HL-60/S4 (cell line): ENCODE results near the gene FIS1.

Experiments
- in situ Hi-C: fragments of 300-500 bp; cut with MboI; formaldehyde crosslinking; loops from 2 replicates; pipeline ENCODE4 v1.14.3; 2022; ENCODE audit warnings: low sequenced_read_pairs

FIS1 gene

DNA sequence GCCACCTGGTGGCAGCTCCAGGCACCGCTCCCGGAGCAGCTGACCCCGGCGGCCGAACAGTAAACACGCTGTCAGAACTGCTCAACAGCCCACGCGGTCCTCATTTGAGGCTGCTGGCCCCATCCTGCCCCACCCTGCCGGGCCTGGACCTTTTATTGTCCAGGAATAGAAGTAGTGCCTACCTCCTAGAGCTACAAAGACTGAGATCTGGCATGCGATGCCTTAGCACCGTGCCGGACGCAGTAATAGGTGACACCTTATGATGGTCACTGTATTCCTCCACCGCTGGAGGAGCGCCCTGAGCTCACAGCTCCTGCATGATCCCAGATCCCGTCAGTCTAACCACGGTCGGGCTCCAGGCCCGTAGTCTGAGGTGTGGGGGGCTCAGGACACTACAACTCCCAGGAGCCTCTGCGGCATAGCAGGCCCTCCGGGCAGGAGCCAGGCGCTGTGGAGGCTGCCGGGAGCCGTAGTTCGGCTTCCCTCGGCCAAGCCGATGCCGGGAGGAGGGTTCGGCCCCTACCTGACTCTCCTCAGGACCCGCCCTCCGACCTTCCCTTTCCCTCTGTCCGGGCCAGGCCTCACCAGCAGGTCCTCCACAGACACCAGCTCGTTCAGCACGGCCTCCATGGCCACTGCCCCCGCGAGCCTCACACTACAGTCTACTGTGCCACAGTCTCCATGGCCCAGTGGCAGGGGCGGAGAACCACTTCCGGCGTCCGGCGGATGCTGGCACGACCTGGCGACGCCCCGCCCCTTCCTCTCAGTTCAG lies at the start of gene FIS1:
Gene FIS1, minus strand, starts transcription at position 707 of the 772 bp plus-strand sequence. Its CDS starts 77 bp downstream, at position 630.
- in situ Hi-C loops = no loop called here

DNA sequence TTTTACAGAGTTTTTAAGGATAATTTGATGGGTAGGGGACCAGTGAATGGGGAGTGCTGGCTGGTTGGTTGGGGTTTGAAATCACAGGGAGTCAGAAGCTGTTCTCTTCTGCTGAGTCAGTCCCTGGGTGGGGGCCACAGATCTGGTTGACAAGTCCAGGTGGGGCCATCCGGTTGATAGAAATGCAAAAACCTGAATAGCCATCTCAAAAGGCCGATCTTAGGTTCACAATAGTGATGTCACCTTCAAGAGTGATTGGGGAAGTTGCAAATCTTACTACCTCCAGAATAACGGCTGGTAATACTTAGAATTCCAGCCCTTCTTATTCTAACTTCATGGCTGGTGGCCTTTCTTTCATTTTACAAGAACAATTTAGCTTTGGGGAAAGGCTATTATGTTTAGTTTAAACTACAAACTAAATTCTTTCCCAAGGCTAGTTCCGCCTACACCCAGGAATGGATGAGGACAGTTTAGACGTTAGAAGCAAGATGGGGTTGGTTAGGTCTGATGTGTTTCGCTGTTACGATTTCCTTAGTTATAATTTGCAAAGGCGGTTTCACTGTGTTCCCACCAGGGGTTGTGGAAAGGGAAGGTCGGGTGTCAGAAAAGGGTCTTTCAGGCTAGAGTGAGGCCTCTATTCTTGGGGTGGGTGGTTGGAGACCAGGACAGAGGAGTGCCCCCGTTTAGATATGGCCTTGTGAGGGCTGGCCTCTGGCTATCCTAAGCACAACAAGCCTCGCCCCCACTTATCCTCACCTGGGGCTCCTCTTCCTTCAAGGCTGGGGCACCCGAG lies 49.4 kb upstream of the FIS1 start:
- in situ Hi-C loops = loop anchor here (10.0 kb wide), 1 partner anchor 399 kb away; the partner anchor contains the start of gene ACHE

DNA sequence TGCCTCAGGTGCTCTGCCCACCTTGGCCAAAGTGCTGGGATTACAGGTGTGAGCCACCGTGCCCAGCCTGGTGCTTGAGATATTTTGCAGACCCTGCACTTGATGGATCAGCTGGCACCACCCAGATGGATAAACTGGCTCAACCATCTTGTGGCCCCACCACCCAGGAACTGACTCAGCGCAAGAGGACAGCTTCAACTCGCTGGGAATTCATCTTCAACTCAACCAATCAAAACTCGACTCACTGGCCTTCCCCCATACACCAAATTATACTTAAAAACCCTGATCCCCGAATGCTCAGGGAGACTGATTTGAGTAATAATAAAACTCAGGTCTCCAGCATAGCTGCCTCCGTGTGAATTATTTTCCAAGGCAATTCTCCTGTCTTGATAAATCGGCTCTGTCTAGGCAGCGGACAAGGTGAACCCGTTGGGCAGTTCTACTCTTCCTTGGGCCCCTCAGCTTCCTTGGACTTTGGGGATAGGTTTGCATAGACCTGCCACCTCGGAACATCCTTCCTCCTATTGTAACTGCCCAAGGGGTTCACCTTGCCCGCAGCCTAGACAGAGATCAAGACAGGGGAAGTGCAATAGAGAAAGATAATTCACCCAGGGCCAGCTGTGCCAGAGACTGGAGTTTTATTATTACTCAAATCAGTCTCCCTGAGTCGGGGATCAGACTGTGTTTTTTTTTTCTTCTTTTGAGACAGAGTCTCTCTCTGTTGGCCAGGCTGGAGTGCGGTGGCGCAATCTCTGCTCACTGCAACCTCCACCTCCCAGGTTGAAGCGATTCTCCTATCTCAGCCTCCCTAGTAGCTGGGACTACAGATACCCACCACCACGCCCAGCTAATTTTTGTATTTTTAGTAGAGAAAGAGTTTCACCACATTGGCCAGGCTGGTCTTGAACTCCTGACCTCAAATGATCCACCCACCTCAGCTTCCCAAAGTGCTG lies 48.5 kb upstream of the FIS1 start:
- in situ Hi-C loops = loop anchor here (10.0 kb wide), 1 partner anchor 399 kb away; the partner anchor contains the start of gene ACHE

DNA sequence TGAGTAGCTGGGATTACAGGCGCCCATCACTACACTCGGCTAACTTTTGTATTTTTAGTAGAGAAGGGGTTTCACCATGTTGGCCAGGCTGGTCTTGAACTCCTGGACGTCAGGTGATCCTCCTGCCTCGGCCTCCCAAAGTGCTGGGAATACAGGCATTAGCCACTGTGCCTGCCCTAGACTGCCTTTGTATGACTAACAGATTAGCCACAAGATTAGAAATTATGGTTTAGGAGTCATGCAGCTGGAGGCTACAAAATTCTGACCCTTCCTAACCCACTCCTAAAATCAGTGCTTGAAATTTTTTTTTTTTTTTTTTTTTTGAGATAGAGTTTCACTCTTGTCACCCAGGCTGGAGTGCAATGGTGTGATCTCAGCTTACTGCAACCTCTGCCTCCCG lies 47.7 kb upstream of the FIS1 start:
- in situ Hi-C loops = loop anchor here (10.0 kb wide), 1 partner anchor 398 kb away; the partner anchor contains the start of gene ACHE

DNA sequence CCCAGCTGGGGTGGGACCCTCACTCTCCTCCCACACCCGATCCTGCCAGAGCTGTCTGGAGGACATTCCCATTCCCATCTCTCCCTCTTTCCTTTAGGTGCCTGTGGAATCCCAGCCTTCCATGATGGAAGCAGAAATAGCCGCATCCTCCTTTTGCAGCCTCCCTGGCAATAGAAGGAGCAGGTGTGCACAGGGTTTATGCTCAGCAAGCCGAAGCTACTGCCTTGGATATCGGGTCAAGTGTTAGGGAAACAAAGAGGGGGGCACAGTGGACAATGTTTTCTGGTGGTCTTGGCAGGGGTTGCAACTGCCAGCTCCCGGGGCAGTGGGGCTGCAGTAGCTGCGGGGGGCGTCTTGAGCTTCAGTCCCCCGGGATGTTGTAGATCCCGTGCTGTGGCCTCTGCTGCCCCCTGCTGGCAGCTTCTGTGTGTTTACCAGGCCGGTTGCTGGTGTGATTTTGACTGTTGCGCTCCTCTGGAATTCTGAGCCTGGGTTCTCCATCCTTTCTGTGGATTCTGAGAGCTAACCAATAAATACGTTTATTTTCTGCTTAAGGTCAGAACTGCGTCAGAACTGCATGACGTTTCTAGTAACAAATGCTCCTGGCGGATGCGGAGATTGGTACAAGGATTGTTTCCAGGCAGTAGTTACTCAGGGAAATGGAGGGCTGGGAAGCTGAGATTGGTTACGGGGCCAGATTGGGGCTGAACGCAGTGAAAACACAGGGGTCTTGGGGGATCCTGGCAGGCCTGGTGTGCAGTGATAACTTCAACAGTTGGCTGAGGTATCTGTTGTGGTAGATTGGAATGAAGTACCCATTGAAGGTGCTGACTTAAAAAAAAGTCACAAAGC lies 45.5 kb upstream of the FIS1 start:
- in situ Hi-C loops = loop anchor here (10.0 kb wide), 1 partner anchor 396 kb away; the partner anchor contains the start of gene ACHE

DNA sequence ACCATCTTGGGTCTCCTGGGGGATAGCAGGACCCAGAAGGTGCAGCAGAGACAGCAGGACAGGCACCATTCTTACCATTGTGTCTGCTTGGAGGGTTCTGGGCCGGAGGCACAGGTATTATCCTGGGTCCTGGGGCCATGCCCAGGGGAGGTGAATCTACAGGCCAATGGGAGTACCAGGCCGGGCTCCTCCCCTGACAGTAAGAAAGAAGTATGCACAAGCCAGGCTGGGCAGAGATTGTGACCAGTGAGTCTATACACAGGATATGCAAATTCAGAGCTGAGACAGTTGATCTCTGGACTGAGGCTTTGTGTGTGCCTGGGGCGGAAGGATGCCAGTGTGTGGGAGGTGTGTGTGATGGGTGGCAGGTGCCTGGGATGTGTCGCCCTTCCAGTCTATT lies 44.8 kb upstream of the FIS1 start:
- in situ Hi-C loops = loop anchor here (10.0 kb wide), 2 partner anchors 145 to 395 kb away; partner anchors contain the start of gene ACHE

DNA sequence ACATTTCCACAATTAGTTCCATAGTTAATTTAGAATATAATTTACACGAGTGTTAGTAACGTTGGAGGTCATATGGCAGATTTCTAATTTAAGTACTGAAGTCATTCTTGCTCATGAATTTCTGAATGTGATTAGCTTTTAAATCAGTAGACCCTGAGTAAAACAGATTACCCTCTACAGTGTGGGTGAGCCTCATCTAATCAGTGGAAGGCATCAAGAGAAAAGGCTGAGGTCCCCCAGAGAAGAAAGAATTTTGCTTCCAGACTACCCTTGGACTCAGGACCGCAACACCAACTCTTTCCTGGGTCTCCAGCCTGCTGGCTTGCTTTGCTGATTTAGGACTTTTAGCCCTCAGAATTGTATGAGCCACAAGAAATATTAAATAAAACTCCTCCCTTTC lies 43.6 kb upstream of the FIS1 start:
- in situ Hi-C loops = loop anchor here (10.0 kb wide), 1 partner anchor 144 kb away; no protein-coding TSS in a partner anchor

DNA sequence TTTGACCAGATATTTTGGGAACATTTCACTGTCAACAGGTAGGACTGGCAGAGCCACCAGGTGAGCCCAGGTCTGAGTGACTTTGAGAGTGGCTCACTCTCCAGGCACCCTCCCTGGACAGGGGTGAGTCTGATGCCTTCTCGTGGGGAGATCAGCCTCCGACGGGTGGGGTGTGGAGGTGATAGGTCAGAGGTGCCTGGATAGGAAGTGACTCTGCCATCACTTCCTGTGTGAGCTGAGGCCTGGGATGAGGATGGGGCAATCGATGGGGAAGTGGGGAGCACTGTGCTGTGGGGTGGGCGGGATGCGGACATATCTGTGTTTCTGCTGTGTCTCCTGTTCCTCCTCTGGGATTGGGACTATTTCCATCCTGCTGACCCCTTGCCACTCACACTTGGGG lies 42.2 kb upstream of the FIS1 start:
- in situ Hi-C loops = loop anchor here (10.0 kb wide), 1 partner anchor 142 kb away; no protein-coding TSS in a partner anchor

DNA sequence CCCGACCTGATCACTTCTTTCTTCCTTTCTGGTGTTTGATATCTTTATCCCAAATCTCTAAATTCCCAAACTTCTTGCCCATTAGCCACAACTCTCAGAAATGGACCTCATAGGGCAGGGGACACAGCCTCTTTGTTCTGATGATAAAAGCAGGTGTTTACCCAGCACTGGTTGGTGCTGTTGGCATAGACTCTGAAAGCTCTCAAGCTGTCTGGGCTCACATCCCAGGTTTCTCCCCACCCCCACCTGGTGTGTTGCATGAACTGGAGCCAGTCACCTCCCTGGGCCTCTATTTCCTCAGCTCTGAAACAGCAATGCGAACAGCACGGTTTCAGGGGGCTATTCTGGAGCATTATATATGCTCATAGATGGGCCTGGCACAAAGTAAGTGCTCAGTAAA lies 41.0 kb upstream of the FIS1 start:
- in situ Hi-C loops = loop anchor here (10.0 kb wide), 1 partner anchor 141 kb away; no protein-coding TSS in a partner anchor

DNA sequence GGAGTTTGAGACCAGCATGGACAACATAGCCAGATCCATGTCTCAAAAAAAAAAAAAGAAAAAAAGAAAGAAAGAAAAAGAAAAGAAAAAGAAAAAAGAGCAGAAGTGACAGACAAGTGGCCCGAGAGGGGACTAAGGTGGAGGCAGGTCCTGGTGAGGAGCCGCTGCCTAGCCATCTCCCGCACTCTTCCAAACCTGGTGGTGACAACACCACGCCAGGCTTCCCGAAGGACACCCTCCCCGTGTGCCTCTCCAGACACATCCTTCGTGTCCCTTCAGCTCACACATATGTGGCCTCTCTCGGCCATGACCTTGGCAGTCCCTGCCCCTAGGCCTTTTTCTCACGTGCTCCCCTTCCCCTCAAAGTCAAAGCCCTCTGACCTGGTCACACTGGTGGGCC lies 40.3 kb upstream of the FIS1 start:
- in situ Hi-C loops = loop anchor here (10.0 kb wide), 1 partner anchor 140 kb away; no protein-coding TSS in a partner anchor

DNA sequence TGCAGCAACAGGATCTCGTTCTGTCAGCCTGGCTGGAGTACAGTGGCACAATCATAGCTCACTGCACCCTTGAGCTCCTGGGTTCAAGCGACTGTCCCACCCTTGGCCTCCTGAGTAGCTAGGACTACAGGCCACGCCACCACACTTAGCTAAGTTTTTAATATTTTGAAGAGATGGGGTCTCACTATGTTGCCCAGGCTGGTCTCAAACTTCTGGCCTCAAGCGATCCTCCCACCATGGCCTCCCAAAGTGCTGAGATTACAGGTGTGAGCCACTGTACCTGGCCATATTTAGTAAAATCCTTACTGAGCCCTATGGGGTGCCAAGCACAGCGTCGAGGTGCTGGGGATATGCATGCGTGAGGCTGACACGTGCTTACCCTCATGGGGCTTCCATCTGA lies 36.0 kb upstream of the FIS1 start:
- in situ Hi-C loops = loop anchor here (10.0 kb wide), 1 partner anchor 136 kb away; no protein-coding TSS in a partner anchor

DNA sequence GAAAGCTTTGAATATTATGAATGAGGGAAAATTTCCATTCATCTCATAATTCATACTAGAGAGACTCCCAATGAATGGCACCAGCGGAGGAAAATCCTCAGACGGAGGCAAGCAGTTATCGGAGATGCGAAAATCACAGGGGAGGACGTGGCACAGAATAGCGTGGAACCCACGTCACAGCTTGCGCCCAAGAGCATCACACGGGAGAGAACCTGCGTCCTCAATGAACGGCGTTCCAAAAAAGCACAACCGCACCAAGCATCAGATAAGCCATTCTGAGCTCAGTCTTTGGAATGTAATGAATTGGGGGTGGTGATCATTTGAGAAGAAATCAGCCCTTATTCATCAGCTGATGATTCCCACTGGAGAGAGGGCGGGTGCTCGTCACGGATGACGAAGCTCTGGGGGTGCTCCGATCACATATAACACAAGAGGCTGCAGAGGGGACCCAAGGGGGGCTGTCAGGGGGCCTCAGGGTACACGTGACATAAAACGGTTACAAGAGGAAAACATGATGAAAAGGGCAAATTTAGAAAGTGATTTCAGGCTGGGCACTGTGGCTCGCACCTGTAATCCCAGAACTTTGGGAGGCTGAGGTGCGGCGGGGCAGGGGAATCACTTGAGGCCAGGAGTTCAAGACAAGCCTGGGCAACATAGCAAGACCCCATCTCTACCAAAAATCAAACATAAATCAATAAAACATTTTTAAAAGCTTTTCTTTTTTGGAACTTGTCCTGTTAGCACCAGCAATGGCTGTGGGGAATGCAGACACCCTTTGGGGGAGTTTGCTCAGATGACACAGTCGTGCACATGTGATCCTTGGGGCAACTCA lies 33.8 kb upstream of the FIS1 start:
- in situ Hi-C loops = no loop called here

DNA sequence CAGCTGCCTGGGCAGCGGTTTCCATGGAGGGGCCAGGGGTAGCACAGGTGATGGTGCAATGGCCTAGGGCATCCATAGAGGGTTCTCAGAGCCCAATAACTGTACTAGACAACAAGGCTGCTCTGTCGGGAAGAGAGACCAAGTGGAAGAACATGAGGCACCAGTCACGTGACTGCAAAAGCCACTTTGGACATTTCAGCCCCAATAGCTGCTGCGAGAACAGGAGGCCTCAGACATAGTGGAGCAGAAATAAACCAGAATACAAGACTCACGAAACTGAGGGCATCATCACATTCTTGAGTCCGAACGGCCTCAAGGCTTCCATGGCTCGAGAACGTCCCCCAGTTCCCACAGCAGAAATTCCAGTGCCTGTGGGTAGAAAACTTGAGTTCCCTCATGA lies 32.3 kb upstream of the FIS1 start:
- in situ Hi-C loops = no loop called here

DNA sequence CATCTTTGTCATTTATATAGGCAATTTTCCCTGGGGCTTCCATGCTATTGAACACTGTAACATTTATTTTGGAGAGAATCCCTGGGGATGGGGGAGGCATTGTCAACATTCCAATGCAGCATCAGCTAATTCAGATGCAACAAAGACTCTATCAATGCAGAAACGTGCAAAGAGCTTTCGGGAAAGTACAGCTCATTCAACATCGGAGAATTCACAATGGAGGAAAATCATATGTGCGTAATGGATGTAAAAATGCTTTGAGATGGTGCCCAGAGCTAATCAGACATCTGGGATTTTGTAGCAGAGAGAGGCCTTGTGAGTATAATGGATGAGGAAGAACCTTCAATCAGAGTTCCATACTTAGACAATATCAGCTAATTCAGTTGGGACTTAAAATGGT lies 28.3 kb upstream of the FIS1 start:
- in situ Hi-C loops = no loop called here

DNA sequence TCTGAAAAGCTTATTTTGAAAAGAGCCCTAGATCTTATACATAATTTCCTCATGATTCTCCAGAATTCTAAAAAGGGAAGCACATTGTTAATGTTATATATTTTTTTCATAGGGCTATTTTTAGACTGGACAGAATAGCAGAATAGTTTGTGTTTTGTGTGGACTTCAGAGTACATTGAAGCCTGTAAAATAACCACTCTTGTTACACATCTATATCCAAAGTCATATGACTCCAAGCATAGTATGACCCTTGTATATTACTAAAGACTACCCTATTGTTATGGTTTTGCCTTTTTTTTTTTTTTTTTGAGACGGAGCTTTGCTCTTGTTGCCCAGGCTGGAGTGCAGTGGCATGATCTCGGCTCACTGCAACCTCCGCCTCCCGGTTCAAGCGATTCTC lies 26.1 kb upstream of the FIS1 start:
- in situ Hi-C loops = no loop called here

DNA sequence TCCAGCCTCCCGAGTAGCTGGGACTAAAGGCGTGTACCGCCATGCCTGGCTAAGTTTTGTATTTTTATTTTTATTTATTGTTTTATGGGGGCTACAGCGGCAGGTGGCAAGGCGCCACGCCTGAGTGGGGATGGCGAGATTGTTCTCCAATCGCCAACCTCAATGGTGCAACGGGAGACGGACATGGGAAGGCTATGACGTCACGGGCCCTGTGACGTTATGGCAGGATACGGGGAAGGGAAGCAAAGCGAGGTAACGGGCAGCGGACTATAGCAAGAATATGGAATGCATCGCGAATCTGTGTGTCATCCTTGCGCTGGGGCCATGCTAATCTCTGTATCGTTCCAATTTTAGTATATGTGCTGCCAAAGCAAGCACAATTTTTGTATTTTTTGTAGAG lies 24.8 kb upstream of the FIS1 start:
- in situ Hi-C loops = no loop called here

DNA sequence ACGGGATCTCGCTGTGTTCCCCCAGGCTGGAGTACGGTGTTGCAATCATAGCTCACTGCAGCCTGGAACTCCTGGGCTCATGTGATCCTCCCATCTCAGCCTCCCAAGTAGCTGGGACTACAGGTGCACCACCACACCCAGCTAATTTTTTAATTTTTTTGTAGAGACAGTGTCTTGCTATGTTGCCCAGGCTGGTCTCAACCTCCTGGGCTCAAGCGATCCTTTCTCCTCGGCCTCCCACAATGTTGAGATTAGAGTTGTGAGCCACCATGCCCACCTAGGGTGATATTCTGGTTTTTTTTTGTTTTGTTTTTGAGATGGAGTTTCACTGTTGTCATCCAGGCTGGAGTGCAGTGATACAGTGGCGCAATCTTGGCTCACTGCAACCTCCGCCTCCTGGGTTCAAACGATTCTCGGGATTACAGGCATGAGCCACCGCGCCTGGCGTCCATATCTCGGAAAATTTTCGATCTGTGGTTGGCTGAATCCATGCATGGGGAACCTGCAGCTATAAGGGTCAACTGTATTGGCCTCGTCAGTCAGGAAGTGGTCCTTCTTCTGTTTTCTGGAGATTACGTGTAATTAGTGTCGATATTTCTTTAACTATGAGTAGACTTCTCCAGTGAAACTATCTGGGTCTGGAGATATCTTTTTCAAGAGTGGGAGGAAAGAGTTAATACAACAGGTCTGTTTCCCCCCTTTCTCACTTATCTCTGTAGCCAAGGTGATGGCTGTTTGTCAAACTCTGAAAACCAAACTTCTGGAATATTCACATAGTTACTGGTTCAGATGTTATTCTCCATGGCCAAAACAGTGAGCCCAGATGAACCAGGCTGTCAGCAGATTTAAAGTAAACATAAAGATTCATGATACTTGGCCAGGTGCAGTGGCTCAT lies 21.0 kb upstream of the FIS1 start:
- in situ Hi-C loops = no loop called here
